HG02571 (cell line): ENCODE data around the gene SCAF1.
A peak's percentile ranks its signal among the peaks of the same experiment; 100 is the strongest.

ENCODE experiments used
- ATAC-seq: cut with Tn5 transposase; IDR thresholded peaks from one replicate; pipeline ENCODE4 v1.9.1; 2021; ENCODE audit warnings: mild to moderate bottlenecking, moderate library complexity; ENCODE audit not compliant: unreplicated experiment

The SCAF1 gene, protein sequence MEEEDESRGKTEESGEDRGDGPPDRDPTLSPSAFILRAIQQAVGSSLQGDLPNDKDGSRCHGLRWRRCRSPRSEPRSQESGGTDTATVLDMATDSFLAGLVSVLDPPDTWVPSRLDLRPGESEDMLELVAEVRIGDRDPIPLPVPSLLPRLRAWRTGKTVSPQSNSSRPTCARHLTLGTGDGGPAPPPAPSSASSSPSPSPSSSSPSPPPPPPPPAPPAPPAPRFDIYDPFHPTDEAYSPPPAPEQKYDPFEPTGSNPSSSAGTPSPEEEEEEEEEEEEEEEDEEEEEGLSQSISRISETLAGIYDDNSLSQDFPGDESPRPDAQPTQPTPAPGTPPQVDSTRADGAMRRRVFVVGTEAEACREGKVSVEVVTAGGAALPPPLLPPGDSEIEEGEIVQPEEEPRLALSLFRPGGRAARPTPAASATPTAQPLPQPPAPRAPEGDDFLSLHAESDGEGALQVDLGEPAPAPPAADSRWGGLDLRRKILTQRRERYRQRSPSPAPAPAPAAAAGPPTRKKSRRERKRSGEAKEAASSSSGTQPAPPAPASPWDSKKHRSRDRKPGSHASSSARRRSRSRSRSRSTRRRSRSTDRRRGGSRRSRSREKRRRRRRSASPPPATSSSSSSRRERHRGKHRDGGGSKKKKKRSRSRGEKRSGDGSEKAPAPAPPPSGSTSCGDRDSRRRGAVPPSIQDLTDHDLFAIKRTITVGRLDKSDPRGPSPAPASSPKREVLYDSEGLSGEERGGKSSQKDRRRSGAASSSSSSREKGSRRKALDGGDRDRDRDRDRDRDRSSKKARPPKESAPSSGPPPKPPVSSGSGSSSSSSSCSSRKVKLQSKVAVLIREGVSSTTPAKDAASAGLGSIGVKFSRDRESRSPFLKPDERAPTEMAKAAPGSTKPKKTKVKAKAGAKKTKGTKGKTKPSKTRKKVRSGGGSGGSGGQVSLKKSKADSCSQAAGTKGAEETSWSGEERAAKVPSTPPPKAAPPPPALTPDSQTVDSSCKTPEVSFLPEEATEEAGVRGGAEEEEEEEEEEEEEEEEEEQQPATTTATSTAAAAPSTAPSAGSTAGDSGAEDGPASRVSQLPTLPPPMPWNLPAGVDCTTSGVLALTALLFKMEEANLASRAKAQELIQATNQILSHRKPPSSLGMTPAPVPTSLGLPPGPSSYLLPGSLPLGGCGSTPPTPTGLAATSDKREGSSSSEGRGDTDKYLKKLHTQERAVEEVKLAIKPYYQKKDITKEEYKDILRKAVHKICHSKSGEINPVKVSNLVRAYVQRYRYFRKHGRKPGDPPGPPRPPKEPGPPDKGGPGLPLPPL

DNA sequence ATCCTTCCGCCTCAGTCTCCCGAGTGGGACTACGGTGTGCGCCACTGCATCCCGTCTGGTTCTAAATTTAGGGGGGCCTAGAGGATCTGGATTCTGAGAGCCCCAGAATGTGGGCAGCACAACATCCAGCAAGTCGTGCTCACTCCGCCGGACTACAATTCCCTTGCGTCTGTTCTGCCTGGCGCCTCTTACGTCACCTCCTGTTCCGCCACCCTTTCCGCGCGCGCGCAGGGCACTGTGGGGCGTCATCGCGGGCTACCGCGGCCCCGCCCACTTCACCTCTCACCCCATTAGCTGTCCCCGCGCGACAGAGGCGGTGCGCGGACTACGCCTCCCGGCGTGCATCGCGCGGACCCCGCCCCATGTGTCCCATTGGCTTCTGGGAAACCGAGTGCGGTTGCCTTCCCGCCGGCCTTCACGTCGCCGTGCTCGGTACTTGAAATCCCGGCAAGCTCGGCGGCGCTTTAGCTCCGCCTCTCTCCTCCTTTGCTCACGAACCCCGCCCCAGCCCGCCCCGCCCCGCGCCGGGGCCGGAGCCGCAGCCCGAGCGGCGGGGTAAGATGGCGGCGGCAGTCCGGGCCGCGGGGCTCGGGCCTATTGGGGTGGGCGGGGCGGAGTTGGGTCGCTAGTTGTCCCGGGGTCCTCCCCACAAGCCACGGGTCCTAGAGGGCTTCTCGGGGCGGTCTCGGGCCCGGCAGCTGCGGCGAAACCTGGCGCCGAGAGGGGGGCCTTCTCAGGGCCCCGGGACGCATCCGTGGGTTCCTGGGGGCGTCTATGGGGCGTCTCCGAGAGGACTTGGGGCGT, at the start of gene SCAF1:
TSS of gene SCAF1 (plus strand) at position 522 of the 804 bp plus-strand sequence. CDS start 2,818 bp downstream, outside the sequence.
- ATAC-seq, result peak; percentile 50

DNA sequence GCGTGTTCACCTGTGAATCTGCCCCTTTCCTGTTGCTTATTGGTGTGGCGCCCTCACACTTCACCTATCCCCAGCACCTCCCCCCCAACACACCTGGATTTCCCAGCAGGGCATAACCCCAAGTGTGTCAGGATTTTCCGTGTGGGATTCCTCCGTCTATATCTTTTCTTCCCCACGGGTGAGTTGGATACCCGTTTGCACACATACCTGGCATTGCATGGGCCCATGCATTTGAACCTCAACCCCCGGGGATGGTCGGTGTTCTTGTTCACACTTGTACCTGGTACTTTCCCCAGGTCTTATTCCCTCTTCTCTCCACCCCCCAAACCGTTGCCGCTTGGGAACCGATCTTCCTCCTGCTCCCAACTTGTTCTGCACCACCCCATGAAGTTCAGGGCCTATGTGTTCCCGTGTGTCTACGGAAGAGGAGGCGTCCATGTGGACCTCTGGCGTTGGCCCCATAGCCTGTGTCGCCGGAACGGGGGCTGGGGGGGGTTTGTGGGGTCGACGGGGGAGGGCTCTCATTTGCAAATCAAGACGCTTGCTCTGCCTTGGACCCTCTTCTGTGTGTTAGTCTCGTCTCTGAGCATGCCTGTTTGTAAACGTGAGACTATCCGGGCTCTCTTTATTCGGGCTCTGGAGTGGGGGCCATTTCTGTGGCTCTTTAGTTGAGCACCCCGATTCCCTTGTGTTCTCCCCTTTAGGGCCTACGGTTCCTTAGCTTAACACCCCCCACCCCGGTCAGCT, 49.4 kb upstream of the SCAF1 start:
- no peak for ATAC-seq

DNA sequence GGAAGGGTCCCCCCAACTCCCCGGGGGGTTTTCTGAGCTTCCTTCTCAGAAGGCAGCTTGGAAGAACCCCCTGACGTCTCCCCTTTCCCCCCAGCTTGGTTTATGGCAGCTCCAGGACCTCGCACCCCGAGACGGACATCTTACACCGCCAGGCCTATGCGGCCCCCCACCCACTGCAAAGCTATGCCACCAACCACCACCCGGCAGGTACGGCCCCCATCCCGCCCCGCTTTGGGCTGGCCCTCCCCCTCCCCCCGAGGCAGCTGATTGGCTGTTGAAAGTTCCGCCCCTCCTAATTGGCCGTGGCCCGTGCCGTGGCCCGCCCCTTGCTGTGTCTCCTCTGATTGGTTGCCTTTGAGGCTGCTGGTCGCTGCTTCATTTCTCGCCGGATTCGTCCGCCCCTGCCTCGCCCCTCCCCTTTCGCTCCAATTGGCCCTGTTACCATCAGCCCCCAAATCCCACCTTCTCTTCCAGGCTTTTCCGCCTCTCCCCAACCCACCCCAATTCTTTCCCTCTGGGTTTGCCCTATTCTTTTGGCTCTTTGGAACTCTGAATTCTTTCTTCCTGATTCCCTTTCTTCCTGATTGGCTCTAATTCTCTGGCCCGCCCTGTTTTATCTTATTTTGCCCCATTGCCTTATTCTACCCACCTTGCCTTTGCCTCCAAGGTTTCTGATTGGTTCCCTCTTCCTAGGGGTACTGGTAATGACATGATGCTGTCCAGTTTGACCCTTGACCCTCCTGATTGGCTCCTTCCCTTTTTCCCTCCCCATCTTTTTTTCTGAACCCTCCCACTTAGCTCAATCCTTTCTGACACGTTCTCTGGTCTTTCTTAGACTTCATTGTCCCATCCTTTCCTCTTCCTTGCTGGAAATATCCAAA, 48.5 kb upstream of the SCAF1 start:
- ATAC-seq, result peak; percentile 48

DNA sequence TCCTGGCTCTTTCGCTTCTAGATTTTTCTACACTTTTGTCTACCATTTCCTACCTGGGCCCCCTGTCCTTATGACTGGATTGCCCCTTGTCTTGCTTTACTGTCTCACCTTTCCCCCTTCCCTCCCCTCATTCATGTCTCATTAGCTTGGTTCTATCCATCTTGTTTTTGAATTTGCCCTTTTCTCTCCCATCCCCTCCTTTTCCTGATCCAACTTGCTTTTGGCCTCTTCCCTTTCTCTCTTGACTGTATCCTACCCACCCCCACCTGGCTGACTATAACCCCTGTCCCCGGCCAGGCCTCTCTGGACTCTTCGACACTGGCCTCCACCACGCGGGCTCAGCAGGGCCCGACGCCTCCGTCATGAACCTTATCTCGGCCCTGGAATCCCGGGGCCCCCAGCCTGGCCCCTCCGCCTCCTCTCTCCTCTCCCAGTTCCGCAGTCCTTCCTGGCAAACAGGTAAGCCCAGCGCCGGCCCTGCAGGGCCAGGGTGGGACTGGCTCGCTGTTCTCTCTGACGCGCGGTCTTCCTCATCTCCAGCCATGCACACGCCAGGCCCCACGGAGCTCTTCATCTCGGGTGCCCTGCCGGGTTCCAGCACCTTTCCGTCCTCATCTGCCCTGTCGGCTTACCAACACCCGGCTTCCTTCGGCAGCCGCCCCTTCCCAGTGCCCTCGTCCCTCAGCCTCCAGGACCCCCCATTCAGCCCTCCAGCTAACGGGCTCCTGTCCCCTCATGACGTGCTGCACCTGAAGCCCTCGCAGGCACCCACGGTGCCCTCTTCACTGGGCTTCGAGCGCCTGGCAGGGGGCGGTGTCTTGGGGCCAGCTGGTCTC, 47.6 kb upstream of the SCAF1 start:
- no peak for ATAC-seq

DNA sequence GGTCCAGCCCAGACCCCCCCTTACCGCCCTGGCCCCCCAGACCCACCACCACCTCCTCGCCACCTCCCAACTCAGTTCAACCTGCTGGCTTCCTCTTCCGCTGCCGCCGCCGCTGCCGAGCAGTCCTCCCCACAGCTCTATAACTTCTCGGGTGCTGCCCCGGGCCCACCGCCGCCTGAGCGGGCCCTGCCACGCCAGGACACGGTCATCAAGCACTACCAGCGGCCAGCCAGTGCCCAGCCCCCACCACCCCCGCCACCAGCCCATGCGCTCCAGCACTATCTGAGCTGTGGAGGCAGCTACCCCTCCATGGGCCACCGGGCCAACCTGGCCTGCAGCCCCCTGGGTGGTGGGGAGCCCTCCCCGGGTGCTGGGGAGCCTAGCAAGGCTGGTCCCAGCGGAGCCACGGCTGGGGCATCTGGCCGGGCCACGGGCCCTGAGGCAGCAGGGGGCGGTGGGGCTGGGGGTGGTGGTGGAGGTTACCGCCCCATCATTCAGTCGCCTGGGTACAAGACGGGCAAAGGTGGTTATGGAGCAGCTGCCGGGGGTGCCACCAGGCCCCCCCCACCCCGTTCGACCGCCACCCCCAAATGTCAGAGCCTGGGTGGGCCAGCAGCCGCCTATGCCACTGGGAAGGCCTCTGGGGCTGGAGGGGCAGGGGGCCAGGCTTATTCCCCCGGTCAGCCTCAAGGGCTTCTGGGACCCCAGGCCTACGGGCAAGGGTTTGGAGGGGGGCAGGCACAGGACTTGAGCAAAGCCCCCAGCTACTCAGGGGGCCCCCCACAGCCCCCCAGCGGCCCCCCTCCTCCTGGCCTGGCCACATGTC, 46.8 kb upstream of the SCAF1 start:
- ATAC-seq, result no peak

DNA sequence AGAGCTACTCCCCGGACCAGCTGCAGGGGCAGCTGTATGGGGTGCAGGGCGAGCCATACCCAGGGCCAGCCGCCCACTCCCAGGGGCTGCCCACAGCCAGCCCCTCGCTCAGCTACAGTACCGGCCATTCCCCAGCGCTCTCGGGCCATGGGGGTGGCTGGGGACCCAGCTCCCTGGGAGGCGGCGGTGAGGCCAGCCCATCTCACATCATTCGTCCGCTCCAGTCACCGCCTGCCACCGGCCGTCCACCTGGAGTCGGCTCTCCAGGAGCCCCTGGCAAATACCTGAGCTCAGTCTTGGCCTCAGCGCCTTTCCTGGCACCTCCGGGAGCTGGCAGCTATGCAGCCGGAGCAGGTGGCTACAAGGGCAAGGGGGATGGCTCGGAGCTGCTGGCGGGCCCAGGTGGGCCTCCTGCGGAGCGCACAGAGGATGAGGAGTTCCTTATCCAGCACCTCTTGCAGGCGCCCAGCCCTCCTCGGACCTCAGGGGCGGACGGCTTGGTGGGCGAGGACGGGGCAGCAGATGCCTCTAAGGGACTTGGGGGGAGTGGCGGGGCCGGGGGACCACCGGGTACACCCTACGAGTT, 46.1 kb upstream of the SCAF1 start:
- no peak for ATAC-seq

DNA sequence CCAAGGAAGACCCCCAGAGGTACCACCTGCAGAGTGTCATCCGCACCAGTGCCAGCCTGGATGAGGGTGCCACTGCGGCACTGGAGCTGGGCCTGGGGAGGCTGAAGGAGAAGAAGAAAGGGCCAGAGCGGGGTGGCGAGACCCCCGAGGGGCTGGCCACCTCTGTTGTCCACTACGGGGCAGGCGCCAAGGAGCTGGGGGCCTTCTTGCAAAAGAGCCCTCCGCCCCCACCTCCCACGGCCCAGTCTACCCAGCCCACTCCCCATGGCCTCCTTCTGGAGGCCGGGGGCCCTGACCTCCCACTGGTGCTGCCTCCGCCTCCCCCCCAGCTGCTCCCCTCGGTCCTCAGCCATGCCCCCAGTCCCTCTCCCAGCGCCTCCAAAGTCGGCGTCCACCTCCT, 45.6 kb upstream of the SCAF1 start:
- ATAC-seq, result no peak

DNA sequence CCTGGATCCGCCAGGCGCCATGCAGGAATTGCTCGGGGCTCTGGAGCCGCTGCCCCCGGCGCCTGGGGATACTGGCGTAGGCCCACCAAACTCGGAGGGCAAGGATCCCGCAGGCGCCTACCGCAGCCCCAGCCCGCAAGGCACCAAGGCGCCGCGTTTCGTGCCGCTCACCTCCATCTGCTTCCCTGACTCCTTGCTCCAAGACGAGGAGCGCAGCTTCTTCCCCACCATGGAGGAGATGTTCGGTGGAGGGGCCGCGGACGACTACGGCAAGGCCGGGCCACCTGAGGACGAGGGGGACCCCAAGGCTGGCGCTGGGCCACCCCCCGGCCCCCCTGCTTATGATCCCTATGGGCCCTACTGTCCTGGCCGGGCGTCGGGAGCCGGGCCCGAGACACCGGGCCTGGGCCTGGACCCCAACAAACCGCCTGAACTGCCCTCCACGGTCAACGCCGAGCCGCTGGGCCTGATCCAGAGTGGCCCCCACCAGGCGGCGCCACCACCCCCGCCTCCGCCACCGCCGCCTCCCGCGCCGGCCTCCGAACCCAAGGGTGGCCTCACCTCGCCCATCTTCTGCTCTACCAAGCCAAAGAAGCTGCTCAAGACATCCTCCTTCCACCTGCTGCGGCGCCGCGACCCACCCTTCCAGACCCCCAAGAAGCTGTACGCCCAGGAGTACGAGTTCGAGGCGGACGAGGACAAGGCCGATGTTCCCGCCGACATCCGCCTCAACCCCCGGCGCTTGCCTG, 44.9 kb upstream of the SCAF1 start:
- no peak for ATAC-seq

DNA sequence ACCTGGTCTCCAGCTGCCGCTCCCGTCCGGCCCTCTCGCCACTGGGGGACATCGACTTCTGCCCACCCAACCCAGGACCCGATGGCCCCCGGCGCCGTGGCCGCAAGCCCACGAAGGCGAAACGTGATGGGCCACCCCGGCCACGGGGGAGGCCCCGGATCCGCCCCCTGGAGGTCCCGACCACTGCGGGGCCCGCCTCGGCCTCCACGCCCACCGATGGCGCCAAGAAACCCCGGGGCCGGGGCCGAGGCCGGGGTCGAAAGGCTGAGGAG, 44.4 kb upstream of the SCAF1 start:
- no peak for ATAC-seq

DNA sequence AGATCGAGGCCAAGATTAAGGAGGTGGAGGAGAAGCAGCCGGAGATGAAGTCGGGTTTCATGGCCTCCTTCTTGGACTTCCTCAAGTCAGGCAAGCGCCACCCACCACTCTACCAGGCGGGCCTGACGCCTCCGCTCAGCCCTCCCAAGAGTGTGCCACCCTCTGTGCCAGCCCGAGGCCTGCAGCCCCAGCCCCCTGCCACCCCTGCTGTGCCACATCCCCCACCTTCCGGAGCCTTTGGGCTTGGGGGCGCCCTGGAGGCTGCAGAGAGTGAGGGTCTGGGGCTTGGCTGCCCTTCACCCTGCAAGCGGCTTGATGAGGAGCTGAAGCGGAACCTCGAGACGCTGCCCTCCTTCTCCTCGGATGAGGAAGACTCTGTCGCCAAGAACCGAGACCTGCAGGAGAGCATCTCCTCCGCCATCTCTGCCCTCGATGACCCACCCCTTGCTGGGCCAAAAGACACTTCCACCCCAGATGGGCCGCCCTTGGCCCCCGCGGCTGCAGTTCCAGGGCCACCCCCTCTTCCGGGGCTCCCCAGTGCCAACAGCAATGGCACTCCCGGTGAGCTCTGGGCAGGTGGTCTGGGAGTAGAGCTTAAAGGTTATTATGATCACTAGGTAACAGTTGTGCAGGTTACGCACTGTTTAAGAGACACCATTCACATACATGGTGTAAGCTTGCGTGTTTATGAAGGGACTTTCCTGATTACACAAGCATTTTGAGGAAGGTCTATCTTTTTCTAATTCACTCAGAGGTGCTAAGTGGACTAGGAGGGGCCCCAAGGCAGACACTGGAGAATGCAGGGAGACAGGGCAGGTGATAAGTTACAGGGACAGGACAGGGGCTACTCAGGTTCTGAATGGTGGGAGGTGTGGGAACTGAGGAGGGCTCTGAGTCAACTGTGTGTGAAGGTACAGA, 42.4 kb upstream of the SCAF1 start:
- no peak for ATAC-seq

DNA sequence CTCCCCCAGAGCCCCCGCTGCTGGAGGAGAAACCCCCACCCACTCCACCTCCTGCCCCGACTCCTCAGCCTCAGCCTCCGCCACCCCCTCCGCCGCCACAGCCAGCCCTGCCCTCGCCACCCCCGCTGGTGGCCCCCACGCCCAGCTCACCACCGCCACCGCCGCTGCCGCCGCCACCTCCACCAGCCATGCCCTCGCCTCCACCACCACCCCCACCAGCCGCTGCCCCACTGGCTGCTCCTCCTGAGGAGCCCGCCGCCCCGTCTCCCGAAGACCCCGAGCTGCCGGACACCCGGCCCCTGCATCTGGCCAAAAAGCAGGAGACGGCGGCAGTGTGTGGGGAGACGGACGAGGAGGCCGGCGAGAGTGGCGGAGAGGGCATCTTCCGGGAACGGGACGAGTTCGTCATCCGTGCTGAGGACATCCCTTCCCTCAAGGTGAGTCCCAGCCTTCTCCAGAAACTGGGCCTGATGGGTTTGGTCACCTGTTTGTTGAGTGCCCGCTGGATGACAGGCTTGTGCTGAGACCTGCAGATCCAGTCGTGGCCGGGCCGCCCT, 40.4 kb upstream of the SCAF1 start:
- no peak for ATAC-seq

DNA sequence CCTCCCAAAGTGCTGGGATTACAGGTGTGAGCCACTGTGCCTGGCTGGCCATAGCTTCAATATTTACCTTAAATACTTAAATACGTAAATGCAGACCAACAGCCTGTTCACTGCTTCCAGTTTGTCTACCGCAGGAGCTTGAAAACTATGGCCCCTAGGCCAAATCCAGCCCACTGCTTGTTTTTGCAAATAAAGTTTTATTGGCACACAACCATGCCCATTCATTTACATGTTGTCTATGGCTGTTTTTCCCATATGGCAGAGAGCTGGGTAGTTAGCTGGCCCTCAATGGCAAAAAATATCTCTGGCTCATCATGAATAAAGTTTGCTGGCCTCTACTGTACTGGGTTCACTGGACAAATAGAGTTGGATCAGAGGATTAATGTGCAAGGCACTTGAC, 39.2 kb upstream of the SCAF1 start:
- no peak for ATAC-seq

DNA sequence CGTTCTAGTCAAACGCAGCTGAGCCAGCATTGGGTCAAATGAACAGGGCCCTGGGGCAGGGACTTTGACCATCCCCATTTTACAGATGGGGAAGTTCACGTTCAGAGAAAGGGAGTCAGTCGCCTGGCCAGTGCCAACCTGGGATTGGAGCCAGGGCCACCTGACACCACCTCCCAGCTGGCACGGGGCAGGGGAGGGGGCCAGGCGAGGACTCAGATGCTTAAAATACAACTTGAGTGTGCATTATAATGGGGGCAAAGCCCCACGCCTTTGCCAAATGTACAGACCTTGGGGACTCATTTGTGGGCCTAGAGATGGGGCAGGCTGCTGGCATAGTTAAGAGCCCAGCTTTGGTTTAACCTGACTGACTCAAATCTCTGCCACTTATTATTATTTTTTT, 36.4 kb upstream of the SCAF1 start:
- no peak for ATAC-seq

DNA sequence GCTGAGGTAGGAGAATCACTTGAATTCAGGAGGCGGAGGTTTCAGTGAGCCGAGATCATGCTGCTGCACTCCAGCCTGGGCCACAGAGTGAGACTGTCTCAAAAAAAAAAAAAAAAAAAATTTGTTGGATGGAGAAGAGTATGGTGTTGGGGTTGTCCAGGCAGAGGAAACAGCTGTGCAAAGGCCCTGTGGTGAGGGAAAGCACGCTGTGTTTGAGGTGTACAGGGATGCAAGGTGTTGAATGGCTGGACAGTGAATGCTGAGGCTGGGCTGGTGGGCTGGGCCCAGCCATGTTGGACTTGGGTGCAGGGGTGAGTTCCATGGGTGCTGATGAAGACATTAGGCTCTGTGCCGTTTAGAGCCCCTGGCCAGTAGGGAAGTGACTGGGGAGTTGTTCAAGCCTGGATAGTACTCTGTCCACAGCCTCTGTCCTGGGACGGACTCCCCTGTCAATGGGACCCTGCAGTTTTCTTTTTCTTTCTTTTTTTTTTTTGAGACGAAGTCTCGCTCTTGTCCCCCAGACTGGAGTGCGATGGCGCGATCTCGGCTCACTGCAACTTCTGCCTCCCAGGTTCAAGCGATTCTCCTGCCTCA, 32.4 kb upstream of the SCAF1 start:
- no peak for ATAC-seq
